Thyroid gland (tissue), 4 donors: ENCODE data around the gene UBE2E2.

Experiments used
- POLR2A ChIP-seq, 2 donors: fragments of 450-650 bp; IDR thresholded peaks; one replicate each; pipeline ENCODE4 v1.6.1; 2017; ENCODE audit warnings: antibody characterized with exemption in 2 of 2, mild to moderate bottlenecking in 2 of 2, moderate library complexity in 1 of 2
- TF ChIP-seq, protein P1 (sequence below), 6 experiments: fragments of 200-600 bp in 3 of 6; fragments of 450-650 bp in 3 of 6; sonication (generic) in 3 of 6; IDR thresholded peaks; one replicate each; pipeline ENCODE4 v1.5.1; 2016 to 2019; ENCODE audit warnings: antibody characterized with exemption in 6 of 6, mild to moderate bottlenecking in 2 of 6, inconsistent platforms in 1 of 6, moderate library complexity in 1 of 6

GRCh38 chr3:23183731-23184130 is 19.4 kb upstream of the UBE2E2 start:
- TF ChIP-seq, protein P1, sequence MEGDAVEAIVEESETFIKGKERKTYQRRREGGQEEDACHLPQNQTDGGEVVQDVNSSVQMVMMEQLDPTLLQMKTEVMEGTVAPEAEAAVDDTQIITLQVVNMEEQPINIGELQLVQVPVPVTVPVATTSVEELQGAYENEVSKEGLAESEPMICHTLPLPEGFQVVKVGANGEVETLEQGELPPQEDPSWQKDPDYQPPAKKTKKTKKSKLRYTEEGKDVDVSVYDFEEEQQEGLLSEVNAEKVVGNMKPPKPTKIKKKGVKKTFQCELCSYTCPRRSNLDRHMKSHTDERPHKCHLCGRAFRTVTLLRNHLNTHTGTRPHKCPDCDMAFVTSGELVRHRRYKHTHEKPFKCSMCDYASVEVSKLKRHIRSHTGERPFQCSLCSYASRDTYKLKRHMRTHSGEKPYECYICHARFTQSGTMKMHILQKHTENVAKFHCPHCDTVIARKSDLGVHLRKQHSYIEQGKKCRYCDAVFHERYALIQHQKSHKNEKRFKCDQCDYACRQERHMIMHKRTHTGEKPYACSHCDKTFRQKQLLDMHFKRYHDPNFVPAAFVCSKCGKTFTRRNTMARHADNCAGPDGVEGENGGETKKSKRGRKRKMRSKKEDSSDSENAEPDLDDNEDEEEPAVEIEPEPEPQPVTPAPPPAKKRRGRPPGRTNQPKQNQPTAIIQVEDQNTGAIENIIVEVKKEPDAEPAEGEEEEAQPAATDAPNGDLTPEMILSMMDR (IDR thresholded peaks at IDR 0.05) = peak in 4 of 6 experiments; percentile 27 to 29 (median 27)
- no peak for TF ChIP-seq POLR2A (IDR thresholded peaks at IDR 0.05)
